NCI-H187 (cell line): ENCODE results near the gene SOWAHA.

ENCODE experiments used
- DNase-seq, 2 experiments: peaks; one replicate each; lab custom pipeline; 2025; lab: John Stamatoyannopoulos, UW

Gene SOWAHA

DNA sequence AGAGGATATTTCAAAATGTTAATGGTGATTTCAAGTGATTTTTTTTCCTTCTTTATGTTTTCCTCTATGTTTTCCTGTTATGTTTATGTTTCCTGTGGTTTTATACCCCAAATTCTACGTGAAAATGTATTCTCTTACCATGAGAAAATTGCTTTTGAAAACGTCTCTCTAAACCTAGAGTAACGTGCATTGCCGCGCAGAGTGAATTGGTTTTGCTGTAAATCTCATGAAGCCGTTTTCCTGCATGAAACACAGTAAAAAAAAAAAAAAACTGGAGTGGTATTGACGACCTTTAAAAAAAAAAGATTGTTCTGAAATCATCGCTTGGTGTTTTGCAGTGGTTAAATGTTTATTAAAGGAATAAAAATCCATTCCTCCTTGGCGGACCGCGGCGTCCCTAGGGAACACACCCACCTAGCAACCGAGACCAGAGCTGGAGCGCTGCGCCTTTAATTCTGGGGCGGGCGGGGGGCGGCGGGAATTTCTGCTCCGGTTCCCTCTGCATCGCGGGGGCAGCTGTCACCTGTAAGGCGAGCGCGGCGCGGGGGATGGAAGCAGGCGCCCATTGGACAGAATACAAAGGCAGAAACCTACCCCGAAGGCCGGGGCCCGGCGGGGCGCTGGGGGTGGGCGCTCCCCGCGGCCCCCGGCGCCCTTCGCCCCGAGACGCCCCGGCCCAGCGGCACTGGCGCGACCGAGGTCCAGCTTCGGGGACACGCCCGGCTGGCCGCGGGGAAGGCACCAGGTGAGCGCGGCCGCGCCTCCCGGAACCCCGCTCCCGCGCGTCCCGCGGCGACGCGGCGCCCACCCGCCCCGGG is at the start of gene SOWAHA:
TSS of gene SOWAHA (plus strand) at position 522 of the 818 bp plus-strand sequence. CDS start 320 bp downstream, outside the sequence.
- peak; percentile 29 to 47 for DNase-seq

DNA sequence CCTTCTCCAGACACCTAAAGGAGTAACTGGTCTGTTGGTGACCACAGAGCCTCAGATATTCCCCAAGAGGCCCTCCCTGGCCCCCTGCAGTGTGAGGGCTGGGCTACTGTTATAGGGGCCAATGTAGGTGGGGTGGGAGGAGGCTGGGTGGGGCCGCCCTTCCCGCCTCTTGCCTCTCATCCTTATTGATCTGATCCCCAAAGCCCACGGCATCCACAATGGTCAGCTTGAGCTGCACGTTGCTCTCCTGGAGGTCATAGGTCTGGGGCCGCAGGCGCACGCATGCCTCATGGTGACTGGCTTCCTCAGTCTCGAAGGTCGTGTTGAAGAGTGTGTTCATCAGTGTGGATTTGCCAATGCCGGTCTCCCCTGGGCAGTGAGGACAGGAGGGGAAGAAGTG is 49.1 kb upstream of the SOWAHA start:
- no peak for DNase-seq

DNA sequence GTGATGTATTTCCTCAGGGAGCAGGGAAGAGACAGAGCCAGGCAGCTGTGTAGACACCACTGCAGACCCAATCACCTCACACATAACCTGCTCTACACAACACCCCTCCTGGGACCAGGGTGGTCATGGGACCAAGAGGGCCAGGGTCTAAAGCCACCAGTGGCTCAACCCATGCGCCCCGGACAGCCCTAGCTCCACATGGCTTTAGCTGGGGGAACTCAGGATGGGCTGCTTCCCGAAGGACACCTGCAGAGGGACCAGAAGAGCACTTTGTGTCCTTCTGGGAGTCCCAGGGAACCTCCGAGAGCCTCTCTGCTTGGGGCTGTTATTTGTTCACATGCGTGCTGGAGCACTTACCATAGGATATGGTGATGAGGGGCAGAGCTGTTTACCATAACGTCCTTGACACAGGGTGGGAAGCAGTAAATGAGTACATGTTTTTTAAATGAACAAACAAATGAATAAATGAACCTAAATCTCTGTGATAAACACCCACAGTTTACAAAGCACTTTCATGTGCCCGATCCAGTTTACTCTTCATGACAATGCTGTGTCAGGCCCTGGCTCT is 48.3 kb upstream of the SOWAHA start:
- DNase-seq: no peak

DNA sequence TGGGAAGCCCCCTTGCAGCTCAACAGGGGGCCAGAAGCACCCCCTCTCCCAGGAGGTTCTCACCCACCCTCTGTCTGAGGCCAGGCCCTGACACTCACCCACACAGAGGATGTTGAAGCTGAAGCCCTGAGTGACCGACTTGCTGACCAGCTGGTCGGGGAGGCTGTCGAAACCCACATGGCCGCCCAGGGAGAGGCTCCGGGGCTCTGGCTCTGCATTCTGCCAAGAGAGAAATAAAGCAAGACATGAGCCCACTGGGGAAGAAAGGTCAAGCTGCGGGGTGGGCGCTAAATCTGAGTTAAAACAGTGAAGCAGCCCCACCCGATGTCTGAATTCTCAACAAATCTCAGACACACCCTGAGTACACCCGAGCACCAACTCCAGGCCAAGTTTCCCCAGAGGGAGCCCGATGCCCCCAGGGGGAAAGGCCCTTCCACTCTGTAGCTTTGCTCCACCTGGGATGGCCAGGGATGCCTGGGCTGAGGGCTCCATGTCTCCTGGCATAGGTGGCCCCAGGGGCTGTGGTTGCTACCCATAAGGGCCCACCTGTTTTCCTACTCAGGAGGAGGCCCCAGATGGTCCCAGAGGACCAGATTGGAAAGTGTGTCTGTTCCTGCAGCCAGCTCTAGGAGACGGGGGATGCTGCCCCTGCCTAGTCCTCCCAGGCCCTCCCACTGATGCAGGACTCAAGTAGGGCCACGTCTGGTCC is 47.6 kb upstream of the SOWAHA start:
- DNase-seq: no peak

DNA sequence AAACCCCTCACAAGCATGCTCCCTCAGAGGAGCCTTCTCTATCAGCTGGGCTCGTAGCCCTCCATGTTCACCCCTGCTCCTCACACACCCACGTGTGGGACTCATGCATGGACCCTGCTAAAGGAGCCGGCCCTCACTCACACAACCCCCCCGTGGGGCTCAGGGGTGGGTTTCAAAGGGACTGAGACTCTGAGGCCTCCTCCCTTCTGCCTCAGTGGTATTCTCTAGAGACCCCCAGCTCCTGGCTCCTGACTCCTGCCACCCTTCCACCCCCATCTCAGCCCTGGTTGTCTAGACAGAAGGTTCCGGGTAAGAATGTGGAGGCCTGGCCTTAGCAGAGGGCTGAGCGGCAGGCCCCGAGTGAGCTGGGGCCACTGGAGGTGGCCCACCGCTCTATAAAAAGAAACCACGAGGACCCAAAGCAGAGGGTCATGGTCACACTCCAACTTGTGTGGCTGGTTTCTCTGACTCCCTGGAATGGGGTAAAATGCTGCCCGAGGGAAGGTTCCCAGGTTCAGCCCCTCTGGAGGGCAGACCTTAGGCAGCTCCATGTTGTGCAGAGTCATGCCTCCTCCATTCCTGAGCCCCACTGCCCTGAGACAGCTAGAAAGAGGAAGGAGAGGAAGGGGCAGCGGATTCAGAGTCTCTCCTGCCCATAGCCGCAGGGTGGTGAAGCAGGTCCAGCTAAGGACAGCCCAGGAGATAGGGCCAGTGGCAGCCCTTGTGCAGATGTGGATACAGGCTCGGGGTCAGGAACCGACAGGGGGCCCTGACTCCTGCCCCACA is 46.9 kb upstream of the SOWAHA start:
- DNase-seq: no peak

DNA sequence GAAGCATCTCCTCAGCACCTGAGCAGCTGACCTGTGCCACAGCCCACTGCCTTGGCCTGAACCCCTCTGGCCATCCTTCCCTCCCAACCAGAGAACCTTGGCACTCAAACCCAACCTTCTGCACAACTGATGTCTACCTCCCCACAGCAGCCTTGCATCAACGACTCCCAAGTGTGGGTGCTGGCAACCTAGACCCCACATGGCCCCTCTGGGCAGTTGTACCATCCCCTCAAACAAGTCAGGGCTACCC is 46.4 kb upstream of the SOWAHA start:
- no peak for DNase-seq

DNA sequence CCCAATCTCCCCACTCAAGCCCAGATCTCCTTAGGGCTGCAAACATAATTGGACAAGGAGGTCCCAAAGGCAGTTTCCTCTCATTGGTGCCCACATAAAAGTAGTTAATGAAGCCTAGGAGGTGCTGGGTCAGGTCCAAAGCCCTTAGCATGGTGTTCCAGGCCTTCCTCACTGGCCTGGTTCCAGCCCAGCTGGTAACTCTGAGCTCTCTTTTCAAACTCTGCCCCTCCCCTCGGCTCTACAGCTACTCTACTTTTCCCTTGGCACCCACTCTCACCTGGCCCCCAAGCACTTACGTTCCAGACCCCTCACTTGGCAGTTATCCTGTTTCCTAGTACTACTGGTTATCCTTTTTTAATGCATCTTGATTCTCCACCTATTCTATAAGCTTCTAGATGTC is 46.0 kb upstream of the SOWAHA start:
- no peak for DNase-seq

DNA sequence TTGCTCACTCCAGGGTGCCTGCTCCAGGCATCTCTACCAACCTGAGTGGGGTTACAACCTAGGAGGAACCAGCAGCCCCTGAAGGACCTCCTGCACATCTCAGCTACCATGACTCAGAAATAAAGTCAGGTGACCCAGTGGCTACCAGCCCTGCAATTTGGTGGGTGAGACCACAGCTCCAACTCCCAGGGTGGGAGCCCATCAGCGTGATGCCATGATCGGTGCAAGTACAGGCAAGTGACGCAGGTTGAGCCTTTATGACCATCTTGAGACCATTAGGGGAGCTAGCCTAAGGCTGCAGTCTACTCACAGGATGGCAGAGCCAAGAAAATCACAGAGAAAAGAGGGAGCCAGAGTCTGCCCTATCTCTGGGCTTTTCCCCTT is 44.6 kb upstream of the SOWAHA start:
- DNase-seq: no peak

DNA sequence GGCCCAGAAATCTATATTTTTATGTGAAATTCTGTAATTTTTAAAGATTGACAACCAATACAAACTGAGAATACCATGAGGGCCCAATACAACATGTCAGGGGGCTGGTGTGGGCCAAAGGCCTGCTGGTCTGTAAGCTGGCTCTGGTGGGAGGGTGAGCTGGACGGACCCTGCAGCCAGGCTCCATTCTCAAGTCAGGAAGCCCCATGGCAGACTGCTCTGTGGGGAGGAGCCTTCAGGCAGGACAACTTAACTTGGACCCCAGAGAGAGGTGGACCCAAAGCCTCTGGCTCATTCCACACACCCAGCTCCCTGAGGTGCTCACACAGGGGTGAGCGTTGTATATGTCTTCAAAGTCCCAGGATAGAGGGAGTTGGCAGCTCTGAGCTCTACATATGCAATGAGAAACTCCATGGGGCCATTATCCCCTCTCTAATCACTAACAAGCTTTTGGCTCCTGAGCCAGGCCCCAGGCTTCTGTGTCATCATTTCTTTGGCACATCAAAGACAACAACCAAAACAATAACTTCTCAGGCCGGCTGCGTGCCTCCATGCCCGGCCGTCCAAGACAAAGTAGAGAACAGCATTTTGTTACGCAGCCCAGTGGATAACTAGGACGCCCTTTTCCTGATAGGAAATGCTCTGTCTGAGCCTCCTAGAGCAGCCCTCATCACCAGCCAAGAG is 42.5 kb upstream of the SOWAHA start:
- DNase-seq: no peak

DNA sequence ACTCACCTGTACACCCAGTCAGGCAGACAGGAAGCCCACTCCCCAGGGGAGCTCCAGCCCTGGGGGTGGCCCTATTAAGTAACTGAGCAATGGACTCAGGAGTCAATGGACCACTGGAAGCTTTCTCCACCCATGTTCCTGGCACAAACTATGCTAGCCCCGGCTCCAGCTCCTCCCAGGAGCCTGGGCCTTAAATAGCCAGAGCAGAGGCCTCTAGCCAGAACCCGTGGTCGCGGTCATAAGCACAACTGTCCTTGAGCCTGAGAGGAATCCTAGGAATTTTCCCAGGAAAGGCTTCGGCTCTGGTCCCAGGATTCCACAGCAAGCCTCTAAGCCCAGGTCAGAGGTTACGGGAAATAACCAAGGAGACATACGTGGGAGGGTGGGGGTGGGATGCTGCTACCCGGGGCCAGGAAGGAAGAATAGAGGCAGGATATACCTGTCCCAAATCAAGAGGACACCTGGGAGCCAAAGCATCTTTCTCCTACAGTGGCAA is 41.6 kb upstream of the SOWAHA start:
- no peak for DNase-seq

DNA sequence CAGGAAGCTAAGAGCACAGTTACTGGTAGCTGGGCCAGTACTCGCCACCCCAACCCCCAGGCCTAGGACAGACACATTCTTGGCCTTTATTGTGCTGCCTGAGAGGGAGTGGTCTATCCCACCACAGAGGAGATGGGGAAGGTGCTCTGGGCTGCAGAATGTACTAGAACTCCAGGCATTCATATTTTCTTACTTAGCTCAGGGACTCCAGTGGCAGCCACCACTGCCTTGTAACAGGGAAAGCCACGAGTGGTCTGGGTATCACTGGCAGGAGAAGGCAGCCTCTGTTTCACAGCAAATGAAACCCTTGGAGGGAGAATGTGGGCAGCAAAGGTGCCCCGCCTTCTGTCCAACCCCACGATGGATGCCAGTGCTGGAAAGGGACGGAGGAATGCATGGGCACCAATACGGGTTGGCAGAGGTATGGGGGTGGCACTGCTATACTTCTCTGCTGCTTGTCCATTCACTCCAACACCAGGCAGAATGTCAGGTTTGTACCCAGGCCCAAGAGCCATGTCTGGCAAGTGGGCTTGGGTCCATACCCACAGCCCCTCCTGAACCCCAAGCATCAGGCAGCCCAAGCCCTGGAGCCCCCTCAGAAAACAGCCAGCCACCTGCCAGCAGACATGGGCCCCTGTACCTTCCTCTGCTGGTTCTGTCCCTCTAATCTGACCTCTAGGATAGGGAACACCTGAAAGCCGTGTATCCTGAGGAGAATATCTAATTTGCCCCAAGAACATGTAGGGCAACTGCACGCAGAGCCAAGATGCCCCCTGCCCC is 40.6 kb upstream of the SOWAHA start:
- DNase-seq: no peak

DNA sequence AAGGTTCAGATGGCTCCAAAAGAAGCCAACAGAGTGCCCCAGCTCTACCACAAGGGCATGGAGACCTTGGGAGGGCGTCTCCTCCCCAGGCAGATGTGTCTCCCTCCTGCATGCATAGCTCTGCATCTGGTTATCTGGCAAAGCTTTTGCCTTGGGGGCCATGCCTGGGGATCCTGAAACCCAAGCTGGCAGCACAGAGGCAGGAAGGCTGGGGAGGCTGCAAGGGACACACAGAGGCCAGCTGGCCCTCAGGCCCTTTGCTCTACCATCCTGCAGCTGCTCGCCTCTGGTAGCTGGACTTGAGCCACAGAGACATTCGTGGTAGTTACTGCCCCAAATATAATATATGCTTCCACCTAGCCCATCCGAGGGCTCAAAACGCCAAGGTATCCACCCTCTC is 40.0 kb upstream of the SOWAHA start:
- DNase-seq: no peak

DNA sequence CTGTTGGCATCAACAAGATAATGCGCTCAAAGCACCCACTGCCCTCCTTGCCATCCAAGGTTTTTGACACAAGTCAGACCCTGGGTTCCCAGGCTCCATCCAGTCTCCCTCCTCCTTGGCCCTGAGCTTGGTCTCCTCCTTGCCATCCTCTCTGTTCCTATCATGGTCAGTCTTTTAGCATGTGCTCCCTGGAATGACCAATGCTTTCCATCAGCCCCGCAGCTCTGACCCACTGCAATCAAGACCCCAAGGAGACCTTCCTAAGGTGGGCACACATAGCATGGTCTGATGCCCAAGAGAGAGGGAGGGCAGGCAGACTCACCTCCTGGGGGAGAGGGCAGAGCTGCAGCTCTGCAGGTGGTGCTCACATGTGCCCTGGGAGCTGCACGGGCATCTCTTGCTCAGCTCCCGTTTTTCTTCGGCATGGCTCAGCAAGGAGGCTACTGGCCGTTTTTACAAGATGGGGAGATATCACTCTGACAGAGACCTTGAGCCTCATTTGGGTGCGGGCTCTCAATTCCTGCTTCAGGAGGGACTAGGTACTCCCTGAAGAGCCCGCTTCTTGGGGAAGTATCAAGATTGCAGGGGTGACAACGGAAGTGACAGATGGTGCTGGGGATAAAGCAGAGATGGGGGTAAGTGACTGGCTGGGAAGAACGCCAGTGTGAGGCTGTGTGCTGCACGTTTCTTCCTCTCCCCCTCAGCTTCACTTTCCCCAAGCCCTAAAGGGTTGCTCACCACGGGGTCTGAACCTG is 39.3 kb upstream of the SOWAHA start:
- no peak for DNase-seq

DNA sequence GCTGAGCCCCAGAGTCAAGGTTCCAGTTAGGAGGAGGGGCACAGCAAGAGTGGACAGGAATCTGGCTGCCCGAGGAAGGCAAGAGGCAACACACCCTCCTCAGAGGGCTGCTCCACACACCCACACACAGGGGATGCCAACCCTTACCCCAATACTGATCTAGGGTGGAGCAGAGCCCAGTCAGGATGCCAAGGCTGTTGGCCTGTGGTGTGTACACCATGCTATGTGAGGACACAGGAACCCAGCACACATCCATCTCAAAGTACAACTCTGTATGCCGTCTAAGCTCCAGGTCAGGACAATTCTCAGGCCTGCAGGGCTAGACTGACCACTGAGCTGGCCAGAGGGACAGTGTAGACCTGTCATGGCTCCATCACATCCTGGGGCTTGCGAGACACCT is 38.7 kb upstream of the SOWAHA start:
- DNase-seq: no peak

DNA sequence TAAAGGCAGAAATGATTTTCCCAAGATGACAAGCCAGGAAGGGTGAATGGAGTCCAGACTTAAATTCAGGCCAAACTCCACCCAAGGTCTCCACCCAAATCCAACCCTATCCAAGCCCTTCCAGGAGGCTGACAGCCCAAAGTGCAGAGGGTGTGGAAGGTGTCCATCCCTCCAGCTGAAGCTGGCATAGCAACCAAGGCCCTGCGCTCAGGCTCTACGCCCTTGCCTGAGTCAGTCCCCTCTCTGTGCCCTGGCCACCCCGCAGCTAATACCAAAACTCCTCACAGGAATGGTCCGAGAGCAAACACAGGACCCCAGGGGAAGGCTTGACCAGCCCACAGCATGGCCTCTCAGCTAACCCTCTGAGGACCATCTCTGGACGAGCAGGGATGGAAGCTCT is 38.2 kb upstream of the SOWAHA start:
- no peak for DNase-seq

DNA sequence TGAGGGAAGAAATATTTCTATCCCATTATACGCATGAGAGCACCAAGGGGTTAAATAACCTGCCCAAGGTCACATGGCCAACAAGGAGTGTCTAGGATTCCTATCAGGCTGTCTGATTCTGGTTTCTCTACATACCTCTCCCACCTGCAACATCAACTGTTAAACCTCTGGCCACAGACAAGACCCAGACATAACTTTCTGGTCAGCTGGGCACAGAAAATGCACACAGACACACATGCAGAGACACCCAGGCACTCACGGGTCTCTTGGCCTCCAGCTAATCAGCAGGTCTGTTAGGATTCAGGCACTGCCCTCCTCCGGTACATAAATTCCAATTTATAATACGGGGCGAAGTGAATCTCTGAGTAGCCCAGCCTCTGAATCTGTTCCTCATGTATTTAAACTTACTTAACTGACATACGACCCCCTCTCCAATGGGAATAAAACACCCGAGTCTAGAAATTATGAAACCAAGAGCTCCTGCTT is 37.6 kb upstream of the SOWAHA start:
- DNase-seq: no peak

DNA sequence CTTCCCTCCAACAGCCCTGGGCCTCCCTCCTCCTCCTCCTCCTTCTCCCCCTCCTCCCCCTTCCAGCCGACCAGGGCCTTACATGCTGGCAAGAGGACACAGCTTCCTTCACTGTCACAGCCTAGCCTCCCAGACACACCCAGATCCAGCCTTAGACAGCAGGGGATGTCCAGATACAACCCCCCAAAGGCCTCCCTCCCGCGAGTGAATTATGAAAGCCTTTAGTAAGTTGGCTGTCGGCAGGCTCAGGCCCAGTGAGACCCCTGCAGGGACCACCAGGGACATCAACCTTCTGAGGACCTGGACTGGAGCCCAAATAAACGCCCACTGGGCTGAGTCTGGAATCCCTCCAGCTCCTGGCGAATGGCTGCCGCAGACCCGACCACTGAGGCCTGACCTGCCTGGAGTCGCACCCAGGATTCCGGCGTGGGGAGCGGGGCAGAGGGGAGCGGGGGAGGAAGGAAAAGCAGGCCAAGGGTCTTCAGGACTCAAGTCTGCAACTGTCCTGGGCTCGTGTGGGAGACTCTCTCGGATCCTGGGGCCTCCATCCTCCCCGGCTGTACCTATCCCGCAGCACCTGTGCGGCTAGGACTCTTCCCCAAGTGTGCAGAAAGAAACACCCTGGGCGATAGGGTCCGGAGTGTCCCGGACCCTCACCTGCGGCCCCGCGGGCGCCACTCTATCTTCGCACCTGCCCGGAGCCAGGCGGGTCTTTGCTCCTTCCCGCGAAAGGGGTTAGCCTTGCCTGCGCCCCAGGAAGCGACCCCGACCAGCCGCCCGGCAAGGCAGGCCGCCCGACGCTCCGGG is 36.8 kb upstream of the SOWAHA start:
- no peak for DNase-seq

DNA sequence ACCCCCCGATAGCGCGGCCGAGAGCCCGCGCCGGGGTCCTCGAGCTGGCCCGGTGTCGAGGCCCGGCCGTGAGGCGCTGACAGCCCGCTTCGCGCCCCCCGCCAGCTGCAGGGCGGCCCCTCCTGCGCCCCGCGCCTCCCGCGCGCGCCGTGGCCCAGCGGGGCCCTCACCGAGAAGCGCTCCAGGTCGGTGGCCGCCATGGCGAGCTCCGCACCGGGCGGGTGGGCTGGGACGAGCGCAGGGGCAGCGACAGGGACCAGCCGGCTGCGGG is 36.2 kb upstream of the SOWAHA start:
- DNase-seq: no peak

DNA sequence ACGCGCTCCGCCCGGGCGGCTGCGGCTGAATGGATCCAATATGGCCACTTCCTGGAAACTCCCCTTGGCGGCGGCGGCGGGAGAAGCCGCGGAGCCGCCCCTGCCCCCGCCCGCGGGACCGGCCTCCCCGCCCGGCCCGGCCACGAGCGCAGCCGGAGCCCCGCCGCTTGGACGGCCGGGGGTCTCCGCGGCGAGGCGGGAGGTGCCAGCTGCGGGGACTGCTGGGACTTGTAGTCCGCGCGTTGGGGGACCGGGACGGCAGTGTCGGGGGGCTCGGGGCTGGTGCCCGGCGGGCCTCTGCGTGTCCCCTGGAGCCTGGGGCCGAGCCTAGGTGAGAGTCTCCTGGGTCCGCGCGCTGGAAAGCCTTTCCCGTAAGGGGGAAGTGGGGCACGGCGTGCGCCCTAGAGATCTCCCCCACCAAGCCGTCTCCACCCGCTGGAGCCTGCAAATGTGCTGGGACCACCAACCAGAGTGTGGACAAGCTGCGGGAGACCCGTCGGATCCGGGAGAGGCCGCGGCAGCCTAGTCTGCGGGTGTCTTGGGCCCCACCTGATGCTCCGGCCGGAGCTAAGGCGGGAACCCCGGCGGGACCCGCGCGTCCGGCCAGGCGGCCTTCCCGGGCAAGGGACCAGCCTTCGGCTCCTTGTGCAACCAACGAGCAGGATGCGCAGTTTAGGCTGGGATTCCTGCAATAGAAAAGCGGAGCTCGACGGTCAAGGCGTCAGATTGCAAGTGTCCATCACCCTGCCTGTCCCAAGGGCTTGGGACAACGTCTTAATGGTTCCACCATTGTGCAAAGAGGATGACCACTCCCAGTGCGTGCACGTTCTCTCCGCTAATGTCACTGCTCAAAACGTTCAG is 35.7 kb upstream of the SOWAHA start, which contains the start of gene SEPTIN8:
TSS of gene SEPTIN8 (minus strand) at position 31 of the 861 bp plus-strand sequence. CDS start 102 bp downstream, outside the sequence.
- DNase-seq: no peak
